Adipose tissue (tissue), 3 donors: ENCODE data around the gene FBXW4. TPM values are rescaled to one million over a fixed set of nuclear protein-coding genes. Genes with fewer than 3 reads are reported as not detected.
"Not testable (repeated sequence)": the region's sequence is repeated elsewhere in the genome, so short reads cannot be mapped to it uniquely, and the experiment has no call there.

Experiments used
- H3K27ac ChIP-seq: one replicate; pipeline ENCODE4 v1.5.1; 2013; ENCODE audit warnings: low read depth, low read length
- WGBS, 3 donors: extraction: QIAGEN DNeasy Blood & Tissue Kit; methylation state at CpG; one replicate each; pipeline ENCODE4 v1.1.7; 2013; 5-methylcytosine and 5-hydroxymethylcytosine counted together
- polyA plus RNA-seq, 3 donors: library from polyadenylated mRNA; stranded (reverse); fragments of 200-250 nt; gene quantifications; one replicate each; pipeline ENCODE4 v1.2.3, GENCODE V29; 2013
- donor health status: healthy with polysubstance abuse.
- donor health status: Bipolar disorder and iron deficiency.
- donor health status: healthy.

FBXW4 gene
- polyA plus RNA-seq, 3 donors = 31.1 to 50.8 (median 34.0) TPM

GRCh38 chr10:101670635-101671034 lies 24.3 kb downstream of the FBXW4 start:
- H3K27ac ChIP-seq = no peak overlapping the region

DNA sequence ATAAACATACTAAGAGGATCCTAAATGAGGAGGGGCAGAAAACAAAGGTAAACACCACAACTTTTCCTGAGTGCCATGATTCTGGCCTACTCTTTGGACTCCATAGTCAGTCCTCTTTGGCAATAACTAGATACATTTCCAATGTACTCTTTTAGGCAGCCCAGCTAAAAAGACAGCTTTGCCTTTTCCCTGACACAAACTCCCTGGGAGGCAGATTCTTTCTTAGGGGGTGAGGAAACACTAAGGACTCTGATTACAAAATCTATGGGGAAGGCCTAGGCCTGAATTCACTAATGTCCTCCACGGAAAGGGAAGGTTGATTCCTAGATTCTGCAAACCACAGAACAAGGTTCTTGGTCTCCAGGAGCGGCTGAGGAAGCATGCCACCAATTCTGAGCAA lies 25.8 kb downstream of the FBXW4 start:
- 89 to 98% (median 92%) methylated on average over 2 of the region's 2 CpGs for WGBS, 3 donors

GRCh38 chr10:101668566-101668965 lies 26.4 kb downstream of the FBXW4 start:
- 75 to 92% (median 81%) methylated on average over 1 of the region's 1 CpG for WGBS, 3 donors
- H3K27ac ChIP-seq = no peak overlapping the region

More for the DNA sequence above, 25.8 kb downstream of the FBXW4 start:
- H3K27ac ChIP-seq = no peak overlapping the region

DNA sequence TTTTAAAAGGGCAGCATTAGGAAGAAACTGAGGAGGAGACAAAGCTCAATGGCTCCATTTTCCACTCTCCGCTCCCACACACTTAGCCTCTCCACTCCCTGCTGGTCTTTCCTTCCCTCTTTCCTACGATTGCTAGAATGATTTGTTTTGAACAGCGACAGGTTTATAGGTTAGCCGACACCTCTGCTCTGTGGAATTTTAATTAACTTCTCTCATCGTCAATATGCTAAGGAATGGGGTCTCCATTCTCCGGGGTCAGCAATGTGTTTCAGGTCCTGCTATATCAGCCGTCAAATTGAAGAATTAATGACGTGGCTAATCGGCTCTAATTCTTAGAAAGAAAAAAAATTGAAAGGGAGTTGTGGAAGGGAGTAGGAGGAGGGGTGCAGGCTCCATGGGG lies 28.9 kb downstream of the FBXW4 start:
- no peak overlapping the region for H3K27ac ChIP-seq
- WGBS, 3 donors = 62 to 83% (median 73%) methylated on average over 9 of the region's 9 CpGs

- no peak overlapping the region for H3K27ac ChIP-seq
- WGBS, 3 donors = 84 to 88% (median 85%) methylated on average over 1 of the region's 1 CpG
These were observed 31.9 kb downstream of the FBXW4 start for GRCh38 chr10:101663097-101663496.

DNA sequence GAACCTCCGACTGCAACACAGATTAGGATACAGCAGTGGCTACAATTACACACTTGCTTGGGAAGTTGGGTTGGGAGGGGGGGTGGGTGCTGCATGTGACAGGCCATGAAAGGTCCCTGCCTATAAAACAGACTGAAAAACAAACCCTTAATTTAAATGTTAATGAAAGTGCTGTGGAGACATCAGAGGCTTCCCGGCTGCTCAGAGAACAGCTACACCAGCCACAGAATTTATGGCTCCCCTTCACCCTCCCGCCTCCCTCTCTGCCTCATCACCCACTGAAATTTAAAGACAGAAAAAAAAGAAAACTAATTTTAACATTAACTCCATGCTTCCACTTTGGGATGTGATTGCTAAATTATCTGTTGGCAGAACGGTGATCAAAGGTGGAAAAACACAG lies 34.7 kb downstream of the FBXW4 start:
- H3K27ac ChIP-seq = no peak overlapping the region
- 83 to 87% (median 87%) methylated on average over 4 of the region's 4 CpGs for WGBS, 3 donors

GRCh38 chr10:101658975-101659374 lies 36.0 kb downstream of the FBXW4 start:
- H3K27ac ChIP-seq = no peak overlapping the region
- WGBS, 3 donors = 81 to 94% (median 82%) methylated on average over 5 of the region's 5 CpGs

GRCh38 chr10:101656890-101657289 lies 38.1 kb downstream of the FBXW4 start:
- 68 to 97% (median 87%) methylated on average over 2 of the region's 2 CpGs for WGBS, 3 donors
- no peak overlapping the region for H3K27ac ChIP-seq

GRCh38 chr10:101655570-101655969 lies 39.4 kb downstream of the FBXW4 start:
- WGBS, 3 donors = 64 to 84% (median 69%) methylated on average over 6 of the region's 6 CpGs
- no peak overlapping the region for H3K27ac ChIP-seq

DNA sequence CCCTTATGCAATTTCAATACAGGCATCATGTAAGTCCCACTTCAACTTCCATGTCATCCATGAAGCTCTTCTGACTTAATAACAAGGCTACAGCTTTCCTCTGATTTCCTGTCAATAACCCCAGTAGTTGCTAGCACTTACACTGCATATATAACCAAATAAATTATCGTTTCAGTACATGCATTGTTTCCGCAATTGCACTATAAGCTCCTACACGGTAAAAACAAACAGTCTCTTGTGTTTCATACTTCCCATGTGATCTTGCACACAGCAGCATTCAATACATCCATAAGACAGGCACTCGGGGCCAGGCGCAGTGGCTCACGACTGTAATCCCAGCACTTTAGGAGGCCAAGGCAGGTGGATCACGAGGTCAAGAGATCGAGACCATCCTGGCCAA lies 41.4 kb downstream of the FBXW4 start:
- WGBS, 3 donors = 93 to 94% (median 93%) methylated on average over 8 of the region's 8 CpGs
- no peak overlapping the region for H3K27ac ChIP-seq

DNA sequence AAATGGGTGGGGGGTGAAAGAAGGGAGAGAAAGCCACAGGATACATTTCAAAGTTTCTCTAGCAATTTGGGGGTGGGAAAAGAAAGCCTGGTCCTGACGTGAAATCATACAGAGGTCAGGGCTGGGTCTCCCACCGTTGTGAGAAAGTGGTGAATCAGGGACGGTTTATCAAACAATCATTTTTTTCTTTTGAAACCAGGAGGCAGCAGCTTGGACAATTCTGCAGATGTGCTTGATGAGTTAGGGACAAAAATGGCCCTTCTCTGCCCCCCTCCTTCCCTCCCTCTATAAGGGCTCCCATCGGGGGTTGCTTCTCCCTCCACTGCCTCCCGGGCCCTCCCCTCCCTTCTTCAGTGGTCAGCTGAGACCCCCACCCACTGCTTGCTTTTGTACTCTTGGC lies 43.6 kb downstream of the FBXW4 start:
- 76 to 87% (median 80%) methylated on average over 3 to 5 of the region's 5 CpGs for WGBS, 3 donors

GRCh38 chr10:101650863-101651262 lies 44.1 kb downstream of the FBXW4 start:
- WGBS, 3 donors = 88 to 93% (median 90%) methylated on average over 15 of the region's 15 CpGs
- no peak overlapping the region for H3K27ac ChIP-seq

More for the DNA sequence above, 43.6 kb downstream of the FBXW4 start:
- H3K27ac ChIP-seq = no peak overlapping the region

- no peak overlapping the region for H3K27ac ChIP-seq
- WGBS, 3 donors = 88 to 92% (median 89%) methylated on average over 5 of the region's 5 CpGs
These were observed 45.4 kb downstream of the FBXW4 start for GRCh38 chr10:101649525-101650085.

GRCh38 chr10:101647255-101647654 lies 47.7 kb downstream of the FBXW4 start:
- 89 to 96% (median 95%) methylated on average over 2 of the region's 2 CpGs for WGBS, 3 donors
- H3K27ac ChIP-seq = no peak overlapping the region

- 57 to 88% (median 77%) methylated on average over 6 of the region's 6 CpGs for WGBS, 3 donors
- no peak overlapping the region for H3K27ac ChIP-seq
These were observed 48.6 kb downstream of the FBXW4 start for GRCh38 chr10:101646364-101646763.

DNA sequence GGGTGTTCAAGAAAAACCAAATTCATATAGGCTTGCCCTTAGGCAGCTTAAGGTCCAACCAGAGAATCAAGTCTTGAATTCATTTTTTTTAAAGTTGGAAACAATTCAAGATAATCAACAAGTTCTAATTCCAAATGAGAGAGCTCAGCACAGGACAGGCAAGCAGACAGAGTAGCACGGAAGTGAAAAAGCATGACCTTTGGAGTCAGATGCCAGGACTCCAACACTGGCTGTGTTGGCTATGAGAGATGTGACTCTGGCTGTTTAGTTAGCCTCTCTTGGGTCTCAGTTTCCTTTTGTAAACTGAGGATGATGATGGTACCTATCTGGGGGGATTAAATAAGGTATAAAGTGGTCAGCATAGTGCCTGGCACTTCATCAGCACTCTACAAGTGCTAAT lies 49.3 kb downstream of the FBXW4 start:
- H3K27ac ChIP-seq = no peak overlapping the region
- WGBS, 3 donors = 79 to 96% (median 85%) methylated on average over 1 of the region's 1 CpG

DNA sequence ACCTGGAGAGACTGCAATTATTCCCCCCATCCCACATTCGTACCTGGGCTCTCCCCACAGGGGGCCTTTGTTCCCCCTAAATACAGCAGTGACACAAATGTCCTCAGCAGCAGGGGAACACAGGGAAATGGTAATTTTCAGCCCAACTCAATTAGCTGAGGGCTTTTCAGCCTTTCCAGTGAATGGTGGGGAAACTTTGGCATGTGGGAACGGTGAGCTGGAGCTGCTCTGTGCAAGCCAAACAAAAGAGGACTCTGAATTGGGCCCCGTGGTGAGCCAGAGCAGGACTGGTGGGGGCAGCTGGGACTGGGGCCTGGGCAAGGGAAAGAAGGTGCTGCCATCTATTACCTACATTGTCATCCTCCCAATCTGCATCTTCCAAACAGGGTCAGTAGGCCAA lies 51.0 kb downstream of the FBXW4 start:
- no peak overlapping the region for H3K27ac ChIP-seq
- 68 to 82% (median 78%) methylated on average over 3 of the region's 3 CpGs for WGBS, 3 donors

DNA sequence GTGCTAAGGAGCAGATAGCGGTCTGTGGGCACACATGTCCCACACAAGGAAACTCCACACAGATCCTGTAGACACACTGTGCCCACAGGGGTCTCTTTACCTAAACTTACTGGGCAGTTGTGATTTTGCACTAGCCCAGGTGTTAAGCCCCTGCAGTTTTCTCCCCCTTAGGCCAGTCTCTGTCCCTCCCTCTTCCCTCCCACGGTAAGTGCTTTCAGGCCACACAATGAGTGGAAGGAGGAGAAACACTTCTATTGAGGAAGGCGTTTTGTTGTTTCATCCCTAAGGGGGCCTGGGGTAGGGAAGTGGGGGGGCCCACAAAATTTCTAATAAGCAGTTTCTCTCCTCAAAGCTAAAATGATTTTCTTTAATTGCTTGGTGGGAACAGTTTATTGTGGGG lies 51.4 kb downstream of the FBXW4 start:
- no peak overlapping the region for H3K27ac ChIP-seq
- WGBS, 3 donors = 77 to 85% (median 78%) methylated on average over 3 of the region's 3 CpGs

GRCh38 chr10:101639141-101639900 lies 55.6 kb downstream of the FBXW4 start:
- WGBS, 3 donors = 96 to 98% (median 97%) methylated on average over 2 of the region's 2 CpGs
- H3K27ac ChIP-seq = no peak overlapping the region

DNA sequence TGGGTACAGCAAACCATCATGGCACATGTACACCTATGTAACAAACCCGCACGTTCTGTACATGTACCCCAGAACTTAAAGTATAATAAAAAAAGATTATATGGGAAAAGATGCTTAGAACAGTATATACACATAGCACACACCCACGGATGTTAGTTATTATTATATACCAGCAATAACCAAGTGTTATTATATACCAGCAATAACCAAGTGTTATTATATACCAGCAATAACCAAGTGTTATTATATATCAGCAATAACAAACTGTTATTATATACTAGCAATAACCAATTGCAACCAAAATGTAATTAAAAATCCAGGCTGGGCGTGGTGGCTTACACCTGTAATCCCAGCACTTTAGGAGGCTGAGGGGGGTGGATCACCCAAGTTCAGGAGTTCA lies 61.5 kb downstream of the FBXW4 start:
- 88 to 100% (median 96%) methylated on average over 4 of the region's 4 CpGs for WGBS, 3 donors
- not testable (repeated sequence) for H3K27ac ChIP-seq
